HepG2 (cell line): Measurements from ENCODE around the gene ZNF175. TPM values are rescaled to one million over a fixed set of nuclear protein-coding genes. Genes with fewer than 3 reads are reported as not detected.

ENCODE experiments used
- ATAC-seq: fragments of 200-7000 bp; cut with Tn5 transposase; 3 replicates; pipeline ENCODE4 v1.9.1; 2020; ENCODE audit warnings: mild to moderate bottlenecking, moderate library complexity
- BruUV-seq: library from RNA; stranded (reverse); fragments of 400-500 nt; replicated peaks from 2 replicates; lab custom pipeline; 2021; lab: Mats Ljungman, UMichigan
- CTCF ChIA-PET: fragments of 300-600 bp; formaldehyde crosslinking; extraction: SDS; loops from one replicate; lab custom pipeline; 2021; ENCODE audit warnings: low total read pairs, inconsistent platforms, low intra/inter-chr PET ratio; lab: Yijun Ruan, JAX
- POLR2A ChIA-PET: fragments of 350-600 bp; sonication (Branson Sonifier 250); formaldehyde crosslinking; loops from one replicate; lab custom pipeline; 2020; ENCODE audit warnings: antibody characterized with exemption, inconsistent platforms; lab: Yijun Ruan, JAX
- DNase-seq: peaks from one replicate; pipeline ENCODE4 v3.0.0-alpha.2; 2015; ENCODE audit warnings: low spot score
- FAIRE-seq: peaks from 3 replicates; lab custom pipeline; 2011; peaks lifted over from hg19 to GRCh38; lab: Jason Lieb, UNC
- H2AFZ ChIP-seq: one replicate; pipeline ENCODE4 v1.6.1; 2011; ENCODE audit warnings: low read length, inconsistent platforms
- H3K27ac ChIP-seq: fragments of 300-600 bp; 3 replicates; pipeline ENCODE4 v1.8.0; 2011; ENCODE audit warnings: mixed run types, mild to moderate bottlenecking, mixed read lengths, low read length, inconsistent platforms; ENCODE audit not compliant: insufficient read depth; ENCODE audit errors: extremely low read length
- H3K27me3 ChIP-seq, 2 experiments: fragments of 200-600 bp in 1 of 2; 2 replicates in 1 of 2; 3 replicates in 1 of 2; pipeline versions ENCODE4 v1.6.0 to v1.8.0; 2011; ENCODE audit warnings: low read length in 2 of 2, mild to moderate bottlenecking in 2 of 2, moderate library complexity in 2 of 2, inconsistent platforms in 1 of 2; ENCODE audit not compliant: insufficient read depth in 2 of 2, control insufficient read depth in 1 of 2
- H3K36me3 ChIP-seq, 2 experiments: fragments of 200-600 bp in 1 of 2; replicated peaks in 1 of 2; 2 replicates in 1 of 2; 3 replicates in 1 of 2; pipeline versions ENCODE4 v1.5.1 to v1.8.0; 2011; ENCODE audit warnings: low read length in 2 of 2, inconsistent platforms in 1 of 2; ENCODE audit not compliant: insufficient read depth in 2 of 2, control insufficient read depth in 1 of 2
- H3K4me1 ChIP-seq: 2 replicates; pipeline ENCODE4 v1.5.1; 2012; ENCODE audit warnings: low read length, inconsistent platforms; ENCODE audit not compliant: insufficient read depth
- H3K4me2 ChIP-seq: 2 replicates; pipeline ENCODE4 v1.6.0; 2011; ENCODE audit warnings: low read depth, low read length, inconsistent platforms
- H3K4me3 ChIP-seq, 3 experiments: fragments of 200-600 bp in 1 of 3; sonication (generic), shearing (Covaris generic) in 1 of 3; replicated peaks in 1 of 3; 2 replicates each; pipeline ENCODE4 v1.5.1; 2011 to 2016; ENCODE audit warnings: low read length in 3 of 3, inconsistent platforms in 2 of 3, low read depth in 2 of 3, mild to moderate bottlenecking in 2 of 3, control low read depth in 1 of 3, mixed read lengths in 1 of 3; ENCODE audit not compliant: insufficient read depth in 1 of 3
- H3K79me2 ChIP-seq: one replicate; pipeline ENCODE4 v1.6.1; 2011; ENCODE audit warnings: low read length, inconsistent platforms; ENCODE audit not compliant: insufficient read depth
- H3K9ac ChIP-seq: 2 replicates; pipeline ENCODE4 v1.6.0; 2011; ENCODE audit warnings: mild to moderate bottlenecking, low read depth, low read length, inconsistent platforms; ENCODE audit not compliant: insufficient read depth
- H3K9me3 ChIP-seq: 2 replicates; pipeline ENCODE4 v1.5.1; 2012; ENCODE audit warnings: mild to moderate bottlenecking, low read length
- H4K20me1 ChIP-seq: 2 replicates; pipeline ENCODE4 v1.6.0; 2011; ENCODE audit warnings: inconsistent platforms, mild to moderate bottlenecking, low read length, moderate library complexity; ENCODE audit not compliant: insufficient read depth
- FOXC1 ChIP-seq: sonication (generic); formaldehyde crosslinking; IDR thresholded peaks from 2 replicates; pipeline ENCODE4 v1.8.0; 2022; ENCODE audit warnings: mild to moderate bottlenecking, missing genetic modification reagents, borderline replicate concordance
- MLXIP ChIP-seq: sonication (generic); formaldehyde crosslinking; IDR thresholded peaks from 2 replicates; pipeline ENCODE4 v1.9.0; 2021; ENCODE audit warnings: missing genetic modification reagents, borderline replicate concordance
- ZNF672 ChIP-seq: sonication (generic); formaldehyde crosslinking; IDR thresholded peaks from 2 replicates; pipeline ENCODE4 v1.8.1; 2022; ENCODE audit warnings: missing genetic modification reagents
- ZNF878 ChIP-seq: sonication (generic); formaldehyde crosslinking; IDR thresholded peaks from 2 replicates; pipeline ENCODE4 v1.8.1; 2023; ENCODE audit warnings: mild to moderate bottlenecking, missing genetic modification reagents, moderate library complexity
- ZNF891 ChIP-seq: sonication (generic); formaldehyde crosslinking; IDR thresholded peaks from 2 replicates; pipeline ENCODE4 v1.5.0; 2020; ENCODE audit warnings: mild to moderate bottlenecking, missing genetic modification reagents
- WGBS: methylation state at CpG from one replicate; pipeline ENCODE4 v1.1.6; 2017; ENCODE audit warnings: low lambda C conversion rate; 5-methylcytosine and 5-hydroxymethylcytosine counted together
- in situ Hi-C: cut with HindIII; loops from 2 replicates; pipeline ENCODE4 v1.10.0; 2017; ENCODE audit warnings: low pct_unique_long_range_greater_than_20kb; ENCODE audit not compliant: extremely low pct_ligation_motif_present
- intact Hi-C: fragments of 100-400 bp; cut with micrococcal nuclease; formaldehyde crosslinking; loops from one replicate; pipeline ENCODE4 v1.10.0; 2022; ENCODE audit not compliant: unreplicated experiment
- polyA plus RNA-seq, 8 experiments: library from polyadenylated mRNA; depleted of rRNA in 3 of 8; stranded (reverse) in 7 of 8; unstranded in 1 of 8; fragments of >200 nt; fragmentation: Illumina TruSeq in 4 of 8; extraction: Trizol in 4 of 8; gene quantifications; 2 replicates each; pipeline versions ENCODE4 v1.2.1 to v1.2.3, GENCODE V29; 2011 to 2016; ENCODE audit warnings: low read depth in 4 of 8, missing spikeins in 1 of 8, mixed read lengths in 1 of 8; ENCODE audit not compliant: insufficient read depth in 1 of 8
- total RNA-seq, 5 experiments: library from RNA; depleted of rRNA; stranded (reverse); fragments of >200 nt; fragmentation: Illumina TruSeq; extraction: Trizol; gene quantifications; 2 replicates each; pipeline ENCODE4 v1.2.3, GENCODE V29; 2016; ENCODE audit warnings: low read depth in 1 of 5
- TF ChIP-seq, protein P1 (sequence below): fragments of 450-650 bp; IDR thresholded peaks from 2 replicates; pipeline ENCODE4 v1.6.1; 2016

ZNF175 gene
- total and polyA plus RNA-seq, 2 of the 13 experiments (the other 11 are each of a cell fraction or from before 2014, with no cell fraction given) = 1.2 to 1.5 TPM

- Histone ChIP-seq H4K20me1 (no peaks in the 10 kb centered on the region), H2AFZ (no peak overlapping the region), H3K4me1 (peaks cover 4% of the 10 kb centered on the region; the same call in 1 of the 2 replicates), H3K4me3 (no peak overlapping the region), H3K36me3 (no peaks in the 10 kb centered on the region), H3K27me3 (no peaks in the 10 kb centered on the region; a peak in 1 of 5 replicates), H3K27ac (no peak overlapping the region), H3K9me3 (no peaks in the 10 kb centered on the region), H3K4me2 (no peak overlapping the region), H3K79me2 (no peaks in the 10 kb centered on the region), H3K9ac (no peak overlapping the region)
- intact Hi-C loops (no loop called here), in situ Hi-C loops (no loop called here)
- TF ChIP-seq FOXC1 (CRISPR knock-in tag) (no peak), ZNF672 (CRISPR knock-in tag) (no peak), ZNF891 (CRISPR knock-in tag) (no peak), ZNF878 (CRISPR knock-in tag) (no peak), MLXIP (CRISPR knock-in tag) (no peak)
- TF ChIP-seq, protein P1, sequence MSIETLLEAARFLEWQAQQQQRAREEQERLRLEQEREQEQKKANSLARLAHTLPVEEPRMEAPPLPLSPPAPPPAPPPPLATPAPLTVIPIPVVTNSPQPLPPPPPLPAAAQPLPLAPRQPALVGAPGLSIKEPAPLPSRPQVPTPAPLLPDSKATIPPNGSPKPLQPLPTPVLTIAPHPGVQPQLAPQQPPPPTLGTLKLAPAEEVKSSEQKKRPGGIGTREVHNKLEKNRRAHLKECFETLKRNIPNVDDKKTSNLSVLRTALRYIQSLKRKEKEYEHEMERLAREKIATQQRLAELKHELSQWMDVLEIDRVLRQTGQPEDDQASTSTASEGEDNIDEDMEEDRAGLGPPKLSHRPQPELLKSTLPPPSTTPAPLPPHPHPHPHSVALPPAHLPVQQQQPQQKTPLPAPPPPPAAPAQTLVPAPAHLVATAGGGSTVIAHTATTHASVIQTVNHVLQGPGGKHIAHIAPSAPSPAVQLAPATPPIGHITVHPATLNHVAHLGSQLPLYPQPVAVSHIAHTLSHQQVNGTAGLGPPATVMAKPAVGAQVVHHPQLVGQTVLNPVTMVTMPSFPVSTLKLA = 0 out of 2 replicates have a peak, but pooled peaks have one; percentile 12
- FAIRE-seq (no peak), DNase-seq (no peak), ATAC-seq (no peak)
- CTCF ChIA-PET = no interaction called here
- 74% methylated on average over 26 of the region's 31 CpGs for WGBS
- POLR2A ChIA-PET = no interaction called here
- no TSS peak for BruUV-seq
Observed at GRCh38 chr19:51598159-51598915, 27.3 kb downstream of the ZNF175 start.
